Mesothelial cell of epicardium (in vitro differentiated cells): Measurements from ENCODE around the gene C19orf38. TPM values are rescaled to one million over a fixed set of nuclear protein-coding genes. Genes with fewer than 3 reads are reported as not detected.
A peak's percentile ranks its signal among the peaks of the same experiment; 100 is the strongest.

Source experiments
- DNase-seq, 2 experiments: peaks; one replicate each; pipeline ENCODE4 v3.0.0; 2021; ENCODE audit warnings: low spot score in 2 of 2; ENCODE audit not compliant: unreplicated experiment in 2 of 2
- H3K27ac Mint-ChIP-seq: 2 replicates; pipeline ENCODE4 v1.8.0; 2021; ENCODE audit warnings: mixed read lengths
- H3K27me3 Mint-ChIP-seq: 2 replicates; pipeline ENCODE4 v1.8.0; 2021; ENCODE audit warnings: low read depth, mixed read lengths
- H3K36me3 Mint-ChIP-seq: 2 replicates; pipeline ENCODE4 v1.8.0; 2021; ENCODE audit warnings: mixed read lengths
- H3K4me1 Mint-ChIP-seq: 2 replicates; pipeline ENCODE4 v1.8.0; 2021; ENCODE audit warnings: mixed read lengths
- H3K4me3 Mint-ChIP-seq: 2 replicates; pipeline ENCODE4 v1.8.0; 2021; ENCODE audit warnings: mild to moderate bottlenecking, moderate library complexity, mixed read lengths
- H3K9me3 Mint-ChIP-seq: 2 replicates; pipeline ENCODE4 v1.8.0; 2021; ENCODE audit warnings: mixed read lengths
- total RNA-seq: library from RNA; stranded (reverse); gene quantifications from 3 replicates; pipeline ENCODE4 v1.2.1, GENCODE V29; 2021
- TF ChIP-seq, protein P1 (sequence below): fragments of 200-600 bp; sonication (generic); IDR thresholded peaks from one replicate; pipeline ENCODE4 v1.5.0; 2021; ENCODE audit warnings: antibody characterized with exemption; ENCODE audit not compliant: unreplicated experiment

C19orf38 gene
- total RNA-seq, 1 donor from 2014 or later: 2.3 TPM

DNA sequence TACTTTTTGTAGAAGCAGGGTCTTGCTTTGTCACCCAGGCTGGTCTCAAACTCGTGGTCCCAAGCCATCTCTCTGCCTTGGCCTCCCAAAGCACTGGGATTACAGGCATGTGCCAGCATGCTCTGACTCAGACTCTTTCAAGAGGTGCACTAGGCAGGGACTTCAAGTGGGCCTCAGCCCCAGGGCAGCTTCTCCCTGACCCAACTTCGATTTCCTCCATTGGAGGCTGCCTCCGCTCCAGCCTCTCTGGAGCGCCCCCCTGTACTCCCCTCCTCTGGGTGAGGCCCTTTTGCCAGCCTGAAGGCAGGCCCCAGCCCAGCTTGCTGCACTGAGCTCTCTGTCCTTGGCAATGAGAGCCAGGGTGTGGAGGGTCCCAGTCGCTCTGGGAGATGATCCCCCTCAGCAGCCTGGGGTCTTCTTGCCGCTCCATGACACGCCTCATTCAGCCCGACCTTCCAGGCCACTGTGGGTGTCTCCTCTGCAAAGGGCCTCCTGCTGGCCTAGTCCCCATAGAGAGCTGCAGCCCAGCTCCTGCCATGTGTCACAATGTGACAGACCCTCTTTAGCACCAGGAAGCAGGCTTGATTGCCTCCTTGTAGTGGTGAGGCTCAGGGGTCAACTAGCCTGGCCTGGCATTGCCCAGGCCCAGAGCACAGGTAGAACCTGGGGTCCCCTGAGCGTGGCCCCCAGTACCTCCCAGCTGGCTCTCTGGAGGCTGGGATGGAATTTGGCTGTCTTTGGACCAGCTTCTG is 39.6 kb downstream of the C19orf38 start:
- Mint-ChIP-seq H3K9me3 (no peaks in the 10 kb centered on the region), H3K4me1 (peaks cover 43% of the 10 kb centered on the region), H3K4me3 (no peak overlapping the region), H3K27ac (peak overlapping the region; percentile 83), H3K27me3 (no peaks in the 10 kb centered on the region), H3K36me3 (no peaks in the 10 kb centered on the region)
- TF ChIP-seq, protein P1, sequence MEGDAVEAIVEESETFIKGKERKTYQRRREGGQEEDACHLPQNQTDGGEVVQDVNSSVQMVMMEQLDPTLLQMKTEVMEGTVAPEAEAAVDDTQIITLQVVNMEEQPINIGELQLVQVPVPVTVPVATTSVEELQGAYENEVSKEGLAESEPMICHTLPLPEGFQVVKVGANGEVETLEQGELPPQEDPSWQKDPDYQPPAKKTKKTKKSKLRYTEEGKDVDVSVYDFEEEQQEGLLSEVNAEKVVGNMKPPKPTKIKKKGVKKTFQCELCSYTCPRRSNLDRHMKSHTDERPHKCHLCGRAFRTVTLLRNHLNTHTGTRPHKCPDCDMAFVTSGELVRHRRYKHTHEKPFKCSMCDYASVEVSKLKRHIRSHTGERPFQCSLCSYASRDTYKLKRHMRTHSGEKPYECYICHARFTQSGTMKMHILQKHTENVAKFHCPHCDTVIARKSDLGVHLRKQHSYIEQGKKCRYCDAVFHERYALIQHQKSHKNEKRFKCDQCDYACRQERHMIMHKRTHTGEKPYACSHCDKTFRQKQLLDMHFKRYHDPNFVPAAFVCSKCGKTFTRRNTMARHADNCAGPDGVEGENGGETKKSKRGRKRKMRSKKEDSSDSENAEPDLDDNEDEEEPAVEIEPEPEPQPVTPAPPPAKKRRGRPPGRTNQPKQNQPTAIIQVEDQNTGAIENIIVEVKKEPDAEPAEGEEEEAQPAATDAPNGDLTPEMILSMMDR: no peak
- no peak for DNase-seq

DNA sequence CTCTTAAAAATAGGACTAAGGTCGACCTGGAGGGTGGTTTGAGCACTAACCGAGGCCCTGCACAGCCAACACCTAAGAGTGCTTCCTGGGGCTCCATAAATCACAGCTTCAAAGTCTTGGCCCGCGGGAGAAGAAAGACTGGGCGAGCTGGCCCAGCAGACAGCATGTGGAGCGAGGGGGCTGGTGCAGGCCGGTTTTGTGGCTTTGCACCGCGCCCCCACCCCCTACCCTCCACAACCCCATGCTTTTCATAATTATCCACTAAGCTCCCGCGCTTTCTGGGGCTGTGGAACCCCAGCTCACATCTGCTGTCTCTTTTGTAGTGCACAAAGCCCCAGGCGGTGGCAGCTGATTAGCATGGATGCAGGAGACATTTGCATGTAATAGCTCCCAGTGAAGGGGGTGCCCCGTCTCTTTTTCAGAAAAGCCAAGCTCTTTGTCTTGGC is 40.2 kb downstream of the C19orf38 start:
- no peak for DNase-seq
- H3K27me3 Mint-ChIP-seq: no peaks in the 10 kb centered on the region
- no peaks in the 10 kb centered on the region for H3K36me3 Mint-ChIP-seq
- H3K4me1 Mint-ChIP-seq: peaks cover 43% of the 10 kb centered on the region
- TF ChIP-seq, protein P1: no peak
- no peaks in the 10 kb centered on the region for H3K9me3 Mint-ChIP-seq
- H3K27ac Mint-ChIP-seq: peak overlapping the region; percentile 83
- no peak overlapping the region for H3K4me3 Mint-ChIP-seq

DNA sequence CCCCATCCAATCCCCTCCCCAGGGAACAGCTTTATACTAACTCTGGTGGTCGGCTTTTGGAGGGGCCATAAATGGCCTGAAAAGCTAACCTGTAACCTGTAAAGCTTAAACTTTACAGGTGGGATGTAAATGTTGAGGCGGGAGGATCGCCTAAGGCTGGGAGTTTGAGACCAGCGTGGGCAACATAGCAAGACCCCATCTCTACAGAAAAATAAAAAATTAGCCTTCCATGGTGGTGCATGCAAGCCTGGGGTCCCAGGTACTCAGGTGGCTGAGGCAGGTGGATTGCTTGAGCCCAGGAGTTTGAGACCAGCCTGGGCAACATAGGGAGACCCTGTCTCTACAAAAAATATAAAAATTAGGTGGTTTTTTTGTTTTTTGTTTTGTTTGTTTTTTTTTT is 41.7 kb downstream of the C19orf38 start:
- DNase-seq: no peak
- H3K27ac Mint-ChIP-seq: no peak overlapping the region
- no peaks in the 10 kb centered on the region for H3K36me3 Mint-ChIP-seq
- TF ChIP-seq, protein P1: no peak
- H3K4me3 Mint-ChIP-seq: no peak overlapping the region
- H3K9me3 Mint-ChIP-seq: no peaks in the 10 kb centered on the region
- no peaks in the 10 kb centered on the region for H3K27me3 Mint-ChIP-seq
- peaks cover 51% of the 10 kb centered on the region for H3K4me1 Mint-ChIP-seq

DNA sequence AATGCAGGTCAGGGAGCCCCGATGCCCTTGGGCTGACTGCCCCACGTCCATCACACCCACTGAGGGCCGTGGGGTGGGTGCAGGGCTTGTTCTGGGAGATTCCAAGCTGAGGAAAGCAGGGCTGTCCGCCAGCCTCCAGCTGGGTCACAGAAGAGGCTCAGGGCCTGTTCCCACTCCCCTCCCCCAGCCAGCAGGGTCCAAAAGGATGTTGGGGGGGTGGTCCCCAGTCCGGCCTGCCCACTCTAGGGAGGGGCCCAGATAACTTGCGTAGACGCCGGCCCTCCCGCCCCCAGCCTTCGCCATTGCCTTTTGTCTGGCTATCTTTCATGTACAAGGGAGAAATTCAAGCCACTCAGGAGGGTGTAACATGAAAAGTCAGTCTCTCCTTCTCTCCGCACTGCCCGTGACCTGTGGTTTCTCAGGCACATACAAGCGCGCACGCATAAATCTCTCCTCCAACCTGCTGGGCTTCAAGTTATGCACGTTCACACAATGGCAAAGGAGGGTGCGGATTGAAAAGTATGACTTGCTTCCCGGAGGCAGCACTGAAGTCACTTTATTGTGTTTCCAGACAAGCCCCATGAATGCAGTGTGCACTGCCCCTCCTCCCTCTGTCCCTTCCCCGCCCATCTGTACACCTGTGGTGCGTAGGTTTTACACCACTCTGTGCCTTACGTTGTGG is 43.3 kb downstream of the C19orf38 start:
- H3K4me3 Mint-ChIP-seq: peak overlapping the region; percentile 56
- TF ChIP-seq, protein P1: no peak
- H3K9me3 Mint-ChIP-seq: no peaks in the 10 kb centered on the region
- peak in 1 of 2 experiments; percentile 53 for DNase-seq
- peaks cover 44% of the 10 kb centered on the region for H3K4me1 Mint-ChIP-seq
- H3K27me3 Mint-ChIP-seq: no peaks in the 10 kb centered on the region
- no peaks in the 10 kb centered on the region for H3K36me3 Mint-ChIP-seq
- H3K27ac Mint-ChIP-seq: peak overlapping the region; percentile 99

DNA sequence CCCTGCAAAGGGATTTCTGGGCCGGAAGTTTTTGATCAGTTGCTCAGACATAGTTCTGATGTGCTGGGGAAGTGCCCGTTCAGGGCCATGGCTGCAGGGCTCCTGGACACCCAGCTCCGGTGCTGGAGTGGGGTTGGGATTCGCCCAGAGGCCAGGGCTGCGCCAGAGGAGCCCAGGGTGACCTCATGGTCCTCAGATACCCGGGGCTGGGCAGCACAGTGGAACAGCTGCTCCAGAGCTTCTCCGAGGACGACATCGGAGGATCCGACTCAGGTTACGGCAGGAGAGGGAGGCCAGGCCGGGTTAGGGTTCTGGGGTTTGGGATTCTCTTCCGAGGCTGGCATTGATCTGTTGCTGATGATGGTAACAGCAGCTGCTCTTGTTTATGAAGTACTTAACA is 44.0 kb downstream of the C19orf38 start:
- H3K4me3 Mint-ChIP-seq: peak overlapping the region; percentile 56
- TF ChIP-seq, protein P1: no peak
- H3K36me3 Mint-ChIP-seq: no peaks in the 10 kb centered on the region
- DNase-seq: no peak
- no peaks in the 10 kb centered on the region for H3K9me3 Mint-ChIP-seq
- peak overlapping the region; percentile 99 for H3K27ac Mint-ChIP-seq
- peaks cover 47% of the 10 kb centered on the region for H3K4me1 Mint-ChIP-seq
- no peaks in the 10 kb centered on the region for H3K27me3 Mint-ChIP-seq
